ENCODE results near the gene KAZN.

DNA sequence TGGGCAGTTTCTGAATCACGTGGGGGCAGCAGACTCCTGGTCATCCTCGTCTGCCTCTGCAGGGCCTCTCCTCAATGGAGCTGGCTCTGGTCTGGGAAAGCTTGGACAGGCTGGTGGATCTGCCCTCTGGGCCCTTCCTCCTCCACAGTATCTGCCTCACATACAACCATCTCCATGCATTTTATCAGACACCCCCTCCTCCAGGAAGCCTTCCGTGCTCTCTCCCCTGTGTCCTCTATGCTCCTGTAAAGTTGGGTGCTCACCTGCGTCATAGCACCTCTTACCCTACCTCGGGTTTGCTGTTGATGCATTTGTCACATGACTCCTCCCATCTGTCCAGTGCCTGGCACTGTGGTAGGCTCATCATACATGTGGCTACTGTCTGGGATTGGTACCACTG, 459.3 kb downstream of the KAZN start:
- TF ChIP-seq, protein P1, sequence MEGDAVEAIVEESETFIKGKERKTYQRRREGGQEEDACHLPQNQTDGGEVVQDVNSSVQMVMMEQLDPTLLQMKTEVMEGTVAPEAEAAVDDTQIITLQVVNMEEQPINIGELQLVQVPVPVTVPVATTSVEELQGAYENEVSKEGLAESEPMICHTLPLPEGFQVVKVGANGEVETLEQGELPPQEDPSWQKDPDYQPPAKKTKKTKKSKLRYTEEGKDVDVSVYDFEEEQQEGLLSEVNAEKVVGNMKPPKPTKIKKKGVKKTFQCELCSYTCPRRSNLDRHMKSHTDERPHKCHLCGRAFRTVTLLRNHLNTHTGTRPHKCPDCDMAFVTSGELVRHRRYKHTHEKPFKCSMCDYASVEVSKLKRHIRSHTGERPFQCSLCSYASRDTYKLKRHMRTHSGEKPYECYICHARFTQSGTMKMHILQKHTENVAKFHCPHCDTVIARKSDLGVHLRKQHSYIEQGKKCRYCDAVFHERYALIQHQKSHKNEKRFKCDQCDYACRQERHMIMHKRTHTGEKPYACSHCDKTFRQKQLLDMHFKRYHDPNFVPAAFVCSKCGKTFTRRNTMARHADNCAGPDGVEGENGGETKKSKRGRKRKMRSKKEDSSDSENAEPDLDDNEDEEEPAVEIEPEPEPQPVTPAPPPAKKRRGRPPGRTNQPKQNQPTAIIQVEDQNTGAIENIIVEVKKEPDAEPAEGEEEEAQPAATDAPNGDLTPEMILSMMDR (IDR thresholded peaks at IDR 0.05) = no peak
- no peak for TF ChIP-seq POLR2A (IDR thresholded peaks at IDR 0.05)
